AG04449 (cell line): ENCODE measurements around the gene TMEM135.
"Not testable (repeated sequence)": the region's sequence is repeated elsewhere in the genome, so short reads cannot be mapped to it uniquely, and the experiment has no call there.

ENCODE experiments used
- CTCF ChIA-PET: fragments of 350-600 bp; formaldehyde crosslinking; extraction: SDS; loops from one replicate; lab custom pipeline; 2021; ENCODE audit warnings: antibody characterized with exemption; lab: Yijun Ruan, JAX
- POLR2A ChIA-PET: fragments of 400-600, 350-600 bp; formaldehyde crosslinking; extraction: SDS; loops from one replicate; lab custom pipeline; 2020; ENCODE audit warnings: antibody characterized with exemption, inconsistent platforms; lab: Yijun Ruan, JAX
- DNase-seq: peaks from one replicate; pipeline ENCODE4 v3.0.0-alpha.2; 2010; ENCODE audit warnings: low read depth, low spot score
- H3K4me3 ChIP-seq: 2 replicates; pipeline ENCODE4 v1.5.1; 2011; ENCODE audit warnings: low read depth, mild to moderate bottlenecking, control low read depth, low read length
- CTCF ChIP-seq: IDR thresholded peaks from one replicate; pipeline ENCODE4 v1.5.1; 2011; ENCODE audit warnings: mild to moderate bottlenecking, moderate library complexity, low read length, control low read depth, inconsistent platforms; ENCODE audit not compliant: insufficient read depth; ENCODE audit errors: missing control alignments

Gene TMEM135

DNA sequence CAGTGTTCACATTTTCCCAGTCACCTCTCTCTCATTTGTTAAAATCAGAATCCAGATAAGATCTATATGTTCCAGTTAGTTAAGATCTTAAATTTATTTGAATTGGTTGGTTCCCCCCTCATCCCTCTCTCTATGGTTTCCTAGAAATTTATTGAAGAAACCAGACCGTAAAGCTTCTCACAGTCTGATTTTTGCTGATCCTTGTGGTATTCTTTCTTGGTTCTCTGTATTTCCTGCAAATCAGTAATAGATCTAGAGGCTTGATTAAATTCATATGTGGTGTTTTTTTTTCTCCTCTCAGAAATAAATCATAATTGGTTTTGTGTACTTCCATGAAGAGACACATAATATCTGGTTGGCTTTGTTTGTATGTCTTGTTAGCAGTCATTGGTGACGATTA is 147.5 kb downstream of the TMEM135 start:
- no peak overlapping the region for H3K4me3 ChIP-seq
- no peak for DNase-seq
- ChIA-PET CTCF (no interaction called here), POLR2A (no interaction called here)
- no peak for TF ChIP-seq CTCF

DNA sequence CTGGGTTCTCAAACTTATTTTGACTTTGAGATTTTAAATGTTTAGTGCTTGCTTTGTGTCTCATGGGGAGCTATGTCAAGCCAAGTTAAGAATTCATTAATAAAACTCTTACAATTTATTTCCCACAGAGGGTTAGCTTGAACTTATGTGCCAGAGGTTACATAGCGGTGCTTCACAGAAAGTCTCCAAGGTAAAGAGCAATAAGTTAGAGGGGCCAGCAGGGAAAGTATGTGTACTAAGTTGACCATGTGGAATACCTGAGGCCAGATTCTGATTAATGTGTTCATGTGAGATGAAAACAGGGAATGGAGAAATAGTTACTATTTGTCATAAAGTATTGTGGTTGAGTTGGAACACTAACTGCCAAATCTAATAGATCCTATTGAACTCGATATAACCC is 149.3 kb downstream of the TMEM135 start:
- TF ChIP-seq CTCF = no peak
- no peak overlapping the region for H3K4me3 ChIP-seq
- no peak for DNase-seq
- ChIA-PET POLR2A (no interaction called here), CTCF (interaction anchor here (1.3 kb wide), 1 partner anchor 12 kb away, joined by 3 read pairs; no protein-coding TSS in a partner anchor)

DNA sequence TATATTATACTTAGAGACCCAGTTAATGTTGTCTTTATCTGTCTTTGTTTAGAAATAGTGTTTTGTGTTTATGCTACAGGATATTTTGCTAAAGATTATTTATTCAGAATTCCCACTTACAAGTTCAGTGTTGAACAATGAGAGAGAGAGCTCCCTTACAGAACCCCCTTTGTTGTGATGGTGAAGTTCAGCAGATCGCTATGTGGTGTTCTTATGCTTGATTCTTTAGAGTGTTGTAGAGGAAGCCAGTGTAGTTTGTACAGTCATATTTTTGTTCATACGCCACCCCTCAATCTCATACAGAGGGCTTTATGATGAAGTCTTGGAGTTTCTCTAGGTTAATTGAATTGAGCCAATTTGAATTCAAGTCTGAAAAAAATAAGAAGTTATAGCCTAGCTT is 150.2 kb downstream of the TMEM135 start:
- POLR2A ChIA-PET = no interaction called here
- CTCF ChIA-PET = no interaction called here
- DNase-seq = no peak
- TF ChIP-seq CTCF = no peak
- H3K4me3 ChIP-seq = no peak overlapping the region

- POLR2A ChIA-PET, DNase-seq, H3K4me3 ChIP-seq, CTCF ChIA-PET: not testable (repeated sequence)
Observed at GRCh38 chr11:87188396-87188795, 150.7 kb downstream of the TMEM135 start.

- POLR2A ChIA-PET, CTCF ChIA-PET, DNase-seq, H3K4me3 ChIP-seq: not testable (repeated sequence)
Observed at GRCh38 chr11:87188921-87189320, 151.2 kb downstream of the TMEM135 start.

DNA sequence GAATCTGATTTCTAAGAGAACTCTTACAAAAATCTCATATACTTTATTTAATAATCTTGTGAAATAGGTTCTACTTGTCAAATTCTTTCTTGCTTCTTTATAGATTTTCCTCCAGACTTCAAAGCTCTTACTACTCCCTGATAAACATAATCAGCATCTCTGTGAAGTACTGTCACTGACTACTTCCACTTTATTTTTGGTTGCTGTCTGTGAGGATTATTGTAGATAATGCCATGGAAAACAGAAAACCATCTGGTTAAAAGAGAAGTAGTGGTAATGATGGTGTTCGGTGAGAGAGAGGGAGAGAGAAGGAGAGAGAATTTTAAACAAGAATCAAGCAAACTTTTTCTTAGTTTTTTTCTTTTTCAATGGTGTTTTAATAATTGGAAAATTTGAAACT is 152.3 kb downstream of the TMEM135 start:
- POLR2A ChIA-PET = no interaction called here

DNA sequence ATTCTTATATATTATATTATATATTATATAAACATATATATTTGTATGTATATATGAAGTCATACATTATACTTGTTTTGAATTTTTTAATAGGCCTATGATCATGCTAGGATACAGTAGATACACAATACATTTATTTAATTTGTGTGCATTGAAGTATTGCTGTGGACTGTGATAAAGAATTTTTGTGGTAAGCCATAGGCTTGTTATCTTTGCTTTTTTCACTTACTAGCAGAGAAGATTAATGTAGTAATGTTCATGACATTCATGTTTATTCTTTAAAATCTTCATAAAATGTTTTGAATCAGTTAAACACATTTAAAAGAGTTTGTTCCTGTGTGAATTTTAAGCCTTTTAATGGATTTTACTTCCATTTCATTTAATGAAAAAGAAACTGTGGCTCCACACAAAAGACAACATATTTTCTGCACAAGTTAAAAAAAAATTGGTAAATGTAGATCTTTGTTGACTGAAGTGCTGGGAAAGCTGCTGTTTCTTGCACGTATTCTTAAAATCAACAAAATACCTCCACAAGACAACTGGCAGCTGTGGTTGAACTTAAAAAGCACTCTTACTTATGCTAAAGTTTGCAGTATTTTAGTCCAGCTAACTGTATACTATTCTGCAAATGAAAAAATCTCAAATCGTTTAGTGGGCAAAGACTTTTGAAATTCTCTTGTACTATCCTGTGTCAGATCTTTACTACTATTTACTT is 156.2 kb downstream of the TMEM135 start:
- H3K4me3 ChIP-seq = no peak overlapping the region
- ChIA-PET POLR2A (no interaction called here), CTCF (no interaction called here)
- no peak for DNase-seq
- TF ChIP-seq CTCF = no peak

More for the DNA sequence above, 152.3 kb downstream of the TMEM135 start:
- H3K4me3 ChIP-seq = no peak overlapping the region
- no peak for DNase-seq
- CTCF ChIA-PET = no interaction called here
- no peak for TF ChIP-seq CTCF
